Stimulated activated memory B cell treated with anti-CD40 and anti-IgM and Interleukin-4, amounts not matched to agents 10 μg/mL and 1 μg/mL and 100 μg/mL, for 72 hours (primary cell): ENCODE measurements around the gene NOXO1.
"Not testable (repeated sequence)": the region's sequence is repeated elsewhere in the genome, so short reads cannot be mapped to it uniquely, and the experiment has no call there.

ENCODE experiments used
- ATAC-seq: fragments of 150-1000 bp; cut with Tn5 transposase; 2 replicates; pipeline ENCODE4 v1.10.0; 2021
- H3K27ac Mint-ChIP-seq: one replicate; pipeline ENCODE4 v1.8.0; 2022; ENCODE audit warnings: mild to moderate bottlenecking, mixed read lengths
- H3K27me3 Mint-ChIP-seq: one replicate; pipeline ENCODE4 v1.8.0; 2022; ENCODE audit warnings: mixed read lengths
- H3K36me3 Mint-ChIP-seq: one replicate; pipeline ENCODE4 v1.8.0; 2022; ENCODE audit warnings: mixed read lengths
- H3K4me1 Mint-ChIP-seq: one replicate; pipeline ENCODE4 v1.8.0; 2022; ENCODE audit warnings: mixed read lengths
- H3K4me3 Mint-ChIP-seq: one replicate; pipeline ENCODE4 v1.8.0; 2022; ENCODE audit warnings: mild to moderate bottlenecking, moderate library complexity, mixed read lengths
- H3K9me3 Mint-ChIP-seq: one replicate; pipeline ENCODE4 v1.8.0; 2022; ENCODE audit warnings: mixed read lengths

Gene NOXO1

GRCh38 chr16:1965396-1966001, 15.8 kb downstream of the NOXO1 start:
- Mint-ChIP-seq H3K36me3 (peaks cover 31% of the 10 kb centered on the region), H3K9me3 (no peaks in the 10 kb centered on the region), H3K4me3 (peak overlapping the region; percentile 84), H3K27ac (peak overlapping the region; percentile 97), H3K4me1 (peaks cover 46% of the 10 kb centered on the region), H3K27me3 (no peaks in the 10 kb centered on the region)
- no peak for ATAC-seq

GRCh38 chr16:1964506-1965395, 16.5 kb downstream of the NOXO1 start, which contains the start of gene RPS2:
RPS2 (minus strand) TSS chr16:1964826; CDS start chr16:1964625, 201 bp downstream.
- H3K27me3 Mint-ChIP-seq: no peaks in the 10 kb centered on the region
- peak within 1 kb of the TSS; percentile 97 for H3K27ac Mint-ChIP-seq
- H3K4me3 Mint-ChIP-seq: peak within 1 kb of the TSS; percentile 84
- H3K4me1 Mint-ChIP-seq: peaks cover 54% of the 10 kb centered on the region
- peaks cover 31% of the 10 kb centered on the region for H3K36me3 Mint-ChIP-seq
- no peaks in the 10 kb centered on the region for H3K9me3 Mint-ChIP-seq
- peak; percentile 97 for ATAC-seq

GRCh38 chr16:1963806-1964505, 17.3 kb downstream of the NOXO1 start:
- H3K4me1 Mint-ChIP-seq: peaks cover 59% of the 10 kb centered on the region

DNA sequence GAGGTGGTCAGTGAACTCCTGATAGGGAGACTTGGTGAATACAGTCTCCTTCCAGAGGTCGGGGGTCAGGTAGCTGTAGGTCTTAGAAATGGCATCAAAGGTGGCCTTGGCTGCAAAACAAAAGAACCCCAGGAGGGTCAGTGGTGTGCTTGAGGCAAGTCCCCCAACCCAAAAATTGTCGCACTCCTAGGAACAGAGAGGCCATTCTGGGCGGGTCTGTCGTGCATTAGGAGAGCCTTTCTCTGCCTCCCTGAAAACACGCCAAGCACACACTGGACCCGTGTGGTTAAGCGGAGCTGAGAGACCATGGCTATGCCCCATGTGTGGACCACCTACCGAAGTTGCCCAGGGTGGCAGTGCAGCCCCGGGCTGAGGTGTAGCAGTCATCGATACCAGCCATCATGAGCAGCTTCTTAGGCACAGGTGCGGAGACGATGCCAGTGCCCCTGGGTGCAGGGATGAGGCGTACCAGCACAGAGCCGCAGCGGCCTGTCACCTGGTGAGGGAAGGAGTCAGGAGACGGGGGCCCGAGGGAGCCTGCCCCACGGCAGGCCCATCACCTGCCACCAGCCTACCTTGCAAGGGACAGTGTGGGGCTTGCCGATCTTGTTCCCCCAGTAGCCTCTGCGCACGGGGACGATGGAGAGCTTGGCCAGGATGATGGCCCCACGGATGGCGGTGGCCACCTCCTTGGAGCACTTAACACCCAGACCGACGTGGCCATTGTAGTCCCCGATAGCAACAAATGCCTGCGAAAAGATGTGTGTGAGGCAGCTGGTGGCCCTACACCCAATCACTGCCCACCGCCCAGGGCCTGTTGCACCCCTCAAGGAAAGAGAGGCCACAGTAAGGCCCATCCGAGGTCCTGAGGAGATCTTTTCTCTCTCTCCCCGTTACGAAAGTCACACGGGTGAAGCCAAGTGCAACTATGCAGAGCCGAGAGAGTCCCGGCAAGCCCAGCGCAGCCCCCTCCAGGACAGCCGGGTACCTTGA, 18.8 kb downstream of the NOXO1 start:
- not testable (repeated sequence) for H3K9me3 Mint-ChIP-seq, ATAC-seq, H3K27me3 Mint-ChIP-seq
- peak overlapping the region; percentile 97 for H3K27ac Mint-ChIP-seq
- H3K4me1 Mint-ChIP-seq: peaks cover 62% of the 10 kb centered on the region
- peaks cover 31% of the 10 kb centered on the region for H3K36me3 Mint-ChIP-seq
- peak overlapping the region; percentile 84 for H3K4me3 Mint-ChIP-seq

More at GRCh38 chr16:1963806-1964505, 17.3 kb downstream of the NOXO1 start:
- peak overlapping the region; percentile 97 for H3K27ac Mint-ChIP-seq
- peaks cover 31% of the 10 kb centered on the region for H3K36me3 Mint-ChIP-seq
- H3K4me3 Mint-ChIP-seq: peak overlapping the region; percentile 84
- no peaks in the 10 kb centered on the region for H3K27me3 Mint-ChIP-seq
- H3K9me3 Mint-ChIP-seq: no peaks in the 10 kb centered on the region
- peak; percentile 44 for ATAC-seq

GRCh38 chr16:1961651-1962067, 19.6 kb downstream of the NOXO1 start:
- H3K4me1 Mint-ChIP-seq: peaks cover 62% of the 10 kb centered on the region
- ATAC-seq: no peak
- H3K36me3 Mint-ChIP-seq: peaks cover 31% of the 10 kb centered on the region
- no peaks in the 10 kb centered on the region for H3K27me3 Mint-ChIP-seq
- peak overlapping the region; percentile 43 for H3K4me3 Mint-ChIP-seq
- H3K9me3 Mint-ChIP-seq: no peaks in the 10 kb centered on the region
- H3K27ac Mint-ChIP-seq: peak overlapping the region; percentile 97

GRCh38 chr16:1960665-1961630, 20.3 kb downstream of the NOXO1 start:
- Mint-ChIP-seq H3K27me3 (no peaks in the 10 kb centered on the region), H3K27ac (peak overlapping the region; percentile 97), H3K4me3 (peak overlapping the region; percentile 99), H3K36me3 (peaks cover 31% of the 10 kb centered on the region), H3K9me3 (no peaks in the 10 kb centered on the region), H3K4me1 (peaks cover 61% of the 10 kb centered on the region)
- ATAC-seq: no peak

GRCh38 chr16:1959269-1960039, 21.8 kb downstream of the NOXO1 start, which contains the start of gene NDUFB10:
NDUFB10 (plus strand) TSS chr16:1959538; CDS start chr16:1959625, 87 bp downstream.
- H3K4me1 Mint-ChIP-seq: peaks cover 54% of the 10 kb centered on the region
- no peaks in the 10 kb centered on the region for H3K27me3 Mint-ChIP-seq
- H3K4me3 Mint-ChIP-seq: peak within 1 kb of the TSS; percentile 99
- H3K27ac Mint-ChIP-seq: peak within 1 kb of the TSS; percentile 97
- peak; percentile 91 for ATAC-seq
- no peaks in the 10 kb centered on the region for H3K9me3 Mint-ChIP-seq
- H3K36me3 Mint-ChIP-seq: peaks cover 31% of the 10 kb centered on the region

GRCh38 chr16:1958715-1959268, 22.5 kb downstream of the NOXO1 start:
- Mint-ChIP-seq H3K4me1 (peaks cover 49% of the 10 kb centered on the region), H3K4me3 (peak overlapping the region; percentile 99), H3K27ac (peak overlapping the region; percentile 97), H3K27me3 (no peaks in the 10 kb centered on the region), H3K9me3 (no peaks in the 10 kb centered on the region), H3K36me3 (peaks cover 27% of the 10 kb centered on the region)
- ATAC-seq: peak; percentile 9

DNA sequence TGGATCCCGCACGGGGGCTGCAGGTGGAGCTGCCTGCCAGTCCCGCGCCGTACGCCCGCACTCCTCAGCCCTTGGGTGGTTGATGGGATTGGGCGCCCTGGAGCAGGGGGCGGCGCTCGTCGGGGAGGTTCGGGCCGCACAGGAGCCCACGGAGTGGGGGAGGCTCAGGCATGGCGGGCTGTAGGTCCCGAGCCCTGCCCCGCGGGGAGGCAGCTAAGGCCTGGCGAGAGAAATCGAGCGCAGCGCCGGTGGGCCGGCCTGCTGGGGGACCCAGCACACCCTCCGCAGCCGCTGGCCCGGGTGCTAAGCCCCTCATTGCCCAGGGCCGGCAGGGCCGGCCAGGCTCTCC, 23.2 kb downstream of the NOXO1 start:
- peaks cover 20% of the 10 kb centered on the region for H3K36me3 Mint-ChIP-seq
- H3K9me3 Mint-ChIP-seq, H3K27me3 Mint-ChIP-seq, H3K4me3 Mint-ChIP-seq, ATAC-seq, H3K27ac Mint-ChIP-seq: not testable (repeated sequence)
- peaks cover 42% of the 10 kb centered on the region for H3K4me1 Mint-ChIP-seq

- Mint-ChIP-seq H3K36me3 (peaks cover 15% of the 10 kb centered on the region), H3K4me1 (peaks cover 37% of the 10 kb centered on the region)
- H3K27ac Mint-ChIP-seq, H3K4me3 Mint-ChIP-seq, ATAC-seq, H3K27me3 Mint-ChIP-seq, H3K9me3 Mint-ChIP-seq: not testable (repeated sequence)
These were observed 23.7 kb downstream of the NOXO1 start for GRCh38 chr16:1957434-1958142.

DNA sequence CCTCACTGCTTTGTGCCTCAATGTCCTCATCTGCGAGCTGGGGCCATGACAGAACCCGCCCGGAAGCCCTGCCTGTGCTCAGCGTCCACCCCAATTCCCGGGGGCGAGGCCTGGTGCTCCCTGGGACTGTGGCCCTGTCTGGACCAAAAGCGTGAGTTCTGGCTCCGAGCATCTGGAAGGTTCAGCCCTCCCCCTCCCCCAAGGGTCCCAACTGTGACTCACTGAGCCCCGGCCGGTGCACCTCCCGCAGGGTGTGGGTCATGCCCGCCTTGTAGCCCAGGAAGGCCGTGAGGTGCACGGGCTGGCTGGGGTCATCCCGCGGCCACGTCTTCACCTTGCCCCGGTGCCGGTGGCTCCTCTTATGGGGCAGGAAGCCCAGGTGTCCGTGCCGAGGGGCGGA, 27.5 kb downstream of the NOXO1 start:
- ATAC-seq: no peak
- Mint-ChIP-seq H3K27me3 (peaks cover 8% of the 10 kb centered on the region), H3K4me1 (peaks cover 1% of the 10 kb centered on the region), H3K4me3 (no peak overlapping the region), H3K36me3 (no peaks in the 10 kb centered on the region), H3K9me3 (no peaks in the 10 kb centered on the region), H3K27ac (no peak overlapping the region)

DNA sequence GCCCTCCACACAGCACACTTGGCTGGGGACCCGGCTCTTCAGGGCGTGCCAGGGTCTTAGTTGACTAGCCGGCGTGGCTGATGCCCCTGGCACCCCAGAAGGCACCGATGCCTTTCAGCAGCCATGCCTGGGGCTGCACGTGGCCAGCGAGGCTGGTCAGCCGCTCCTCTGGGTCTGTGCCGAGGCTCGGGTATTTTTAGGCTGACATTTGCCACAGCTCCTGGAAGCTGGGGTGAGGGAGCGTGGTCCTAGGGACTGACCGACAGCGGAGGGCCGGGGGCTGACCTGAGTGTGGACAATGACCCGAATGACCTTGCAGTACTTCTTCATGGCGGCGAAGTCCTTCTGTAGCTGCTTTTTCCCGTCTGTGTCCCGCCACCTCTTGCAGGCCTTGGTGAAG, 30.7 kb downstream of the NOXO1 start:
- no peaks in the 10 kb centered on the region for H3K36me3 Mint-ChIP-seq
- no peak for ATAC-seq
- H3K4me3 Mint-ChIP-seq: no peak overlapping the region
- H3K27me3 Mint-ChIP-seq: peaks cover 15% of the 10 kb centered on the region
- no peaks in the 10 kb centered on the region for H3K9me3 Mint-ChIP-seq
- no peak overlapping the region for H3K27ac Mint-ChIP-seq
- H3K4me1 Mint-ChIP-seq: no peaks in the 10 kb centered on the region
